K562 (cell line): Measurements from ENCODE around the gene NBEAL2. TPM values are rescaled to one million over a fixed set of nuclear protein-coding genes. Genes with fewer than 3 reads are reported as not detected.
A peak's percentile ranks its signal among the peaks of the same experiment; 100 is the strongest.

Source experiments
- COPS2 ChIP-seq: fragments of 450-650 bp; conservative IDR thresholded peaks from 2 replicates; pipeline ENCODE4 v1.6.1; 2016; ENCODE audit warnings: mild to moderate bottlenecking, moderate library complexity
- CREBBP ChIP-seq: IDR thresholded peaks from one replicate; pipeline ENCODE4 v1.6.1; 2012; ENCODE audit warnings: low read depth, mild to moderate bottlenecking, control low read depth, inconsistent platforms, low read length
- KLF10 ChIP-seq: fragments of 250-450 bp; sonication (Bioruptor Pico); IDR thresholded peaks from 2 replicates; pipeline ENCODE4 v1.6.1; 2021; ENCODE audit warnings: matching md5 sums
- POLR2H ChIP-seq: IDR thresholded peaks from 2 replicates; pipeline ENCODE4 v1.6.1; 2016; ENCODE audit warnings: missing genetic modification characterization, low read depth, mild to moderate bottlenecking, control low read depth, missing compliant biosample characterization, moderate library complexity
- RAD21 ChIP-seq, 2 experiments: fragments of 250-450 bp in 1 of 2; fragments of 450-650 bp in 1 of 2; sonication (Bioruptor Pico) in 1 of 2; formaldehyde crosslinking in 1 of 2; IDR thresholded peaks in 1 of 2; conservative IDR thresholded peaks in 1 of 2; 2 replicates each; pipeline versions ENCODE4 v1.4.0 to v1.8.0; 2020 to 2022; ENCODE audit warnings: mild to moderate bottlenecking in 2 of 2, moderate library complexity in 1 of 2
- RBM25 ChIP-seq: fragments of 200-400 bp; formaldehyde crosslinking; IDR thresholded peaks from 2 replicates; pipeline ENCODE4 v1.6.1; 2018; ENCODE audit warnings: low read length, low read depth, moderate library complexity; ENCODE audit not compliant: severe bottlenecking
- SP2 ChIP-seq: IDR thresholded peaks from 2 replicates; pipeline ENCODE4 v1.6.1; 2011; ENCODE audit warnings: mild to moderate bottlenecking, low read depth, low read length, moderate library complexity; ENCODE audit not compliant: poor library complexity, severe bottlenecking; ENCODE audit errors: extremely low read depth
- SRSF1 ChIP-seq: fragments of 200-400 bp; formaldehyde crosslinking; IDR thresholded peaks from 2 replicates; pipeline ENCODE4 v1.6.1; 2017; ENCODE audit warnings: mild to moderate bottlenecking, low read depth, low read length, moderate library complexity
- TAL1 ChIP-seq: fragments of 450-650 bp; IDR thresholded peaks from 2 replicates; pipeline ENCODE4 v1.6.1; 2016; ENCODE audit warnings: mild to moderate bottlenecking
- TEAD4 ChIP-seq, 2 experiments: sonication (generic) in 1 of 2; formaldehyde crosslinking in 1 of 2; IDR thresholded peaks; 2 replicates each; pipeline versions ENCODE4 v1.6.1 to v1.8.0; 2012 to 2022; ENCODE audit warnings: borderline replicate concordance in 1 of 2, inconsistent platforms in 1 of 2, low read length in 1 of 2, mild to moderate bottlenecking in 1 of 2, missing genetic modification reagents in 1 of 2
- ZNF274 ChIP-seq: IDR thresholded peaks from 2 replicates; pipeline ENCODE4 v1.6.1; 2011; ENCODE audit warnings: low read depth, mild to moderate bottlenecking, low read length, moderate library complexity, borderline replicate concordance
- ZNF3 ChIP-seq: fragments of 250-450 bp; sonication (Bioruptor Pico); IDR thresholded peaks from 2 replicates; pipeline ENCODE4 v1.5.0; 2021; ENCODE audit warnings: mild to moderate bottlenecking, moderate library complexity
- polyA plus RNA-seq, 8 experiments: library from polyadenylated mRNA; depleted of rRNA in 4 of 8; stranded (reverse) in 5 of 8; unstranded in 3 of 8; fragments of >200 nt; fragmentation: Nextera tagmentation in 2 of 8; fragmentation: Illumina TruSeq in 1 of 8; extraction: Ambion mirVana in 2 of 8; extraction: Trizol in 1 of 8; gene quantifications; 2 replicates each; pipeline versions ENCODE4 v1.2.1 to v1.2.3, GENCODE V29; 2011 to 2014; ENCODE audit warnings: inconsistent platforms in 1 of 8, missing spikeins in 1 of 8
- total RNA-seq, 7 experiments: library from RNA; depleted of rRNA in 6 of 7; stranded (reverse); fragments of >200 nt in 6 of 7; fragmentation: Illumina TruSeq in 2 of 7; extraction: Trizol in 2 of 7; gene quantifications; 2 replicates each; pipeline versions ENCODE4 v1.2.1 to v1.2.3, GENCODE V29; 2011 to 2021; ENCODE audit warnings: low replicate concordance in 1 of 7
- TF ChIP-seq, protein P1 (sequence below): fragments of 450-650 bp; IDR thresholded peaks from 2 replicates; pipeline ENCODE4 v1.6.1; 2017; ENCODE audit warnings: antibody characterized with exemption, mild to moderate bottlenecking
- TF ChIP-seq, protein P2 (sequence below), 2 experiments: fragments of 450-650 bp; formaldehyde crosslinking in 1 of 2; IDR thresholded peaks; 2 replicates each; pipeline versions ENCODE4 v1.4.0 to v1.6.1; 2014 to 2020; ENCODE audit warnings: mild to moderate bottlenecking in 2 of 2, borderline replicate concordance in 1 of 2, low read depth in 1 of 2

Gene NBEAL2
- total and polyA plus RNA-seq, 9 of the 15 experiments (the other 6 are each of a cell fraction or from before 2014, with no cell fraction given) = 0.06 to 114 (median 29.6) TPM

DNA sequence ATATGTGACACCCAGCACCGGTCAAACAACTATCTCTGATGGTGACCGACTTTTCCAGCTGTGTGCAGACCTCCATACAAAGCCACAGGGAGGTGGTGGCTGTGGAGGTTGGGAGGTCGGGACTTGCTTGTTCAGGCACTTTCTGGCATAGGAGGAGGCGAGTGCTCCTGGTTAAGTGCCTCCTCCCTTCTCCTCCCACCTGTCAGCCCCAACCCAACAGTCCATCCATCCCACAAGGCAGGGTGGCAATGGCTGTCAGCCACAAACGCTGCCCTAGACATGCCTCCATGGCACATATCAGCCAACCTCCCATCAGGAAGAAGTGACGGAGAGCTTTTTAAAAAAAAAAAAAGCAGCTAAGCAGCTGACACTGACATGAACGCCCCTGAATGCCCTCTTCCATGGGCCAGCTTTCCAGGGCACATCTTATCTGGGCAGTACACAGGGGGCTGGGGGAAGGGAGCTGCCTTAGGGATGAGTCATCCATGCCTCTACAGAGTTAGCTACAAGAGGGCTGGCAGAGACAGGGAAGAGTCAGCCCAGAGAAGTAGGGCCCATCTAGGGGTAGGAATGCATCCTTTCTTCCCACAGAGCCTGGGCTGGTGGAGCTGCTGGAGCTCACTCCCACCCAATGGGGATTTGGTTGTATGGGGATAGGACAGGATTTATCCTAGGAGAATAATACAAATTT lies 44.2 kb upstream of the NBEAL2 start (continued):
- TF ChIP-seq KLF10 (CRISPR knock-in tag) (no peak), COPS2 (no peak), TAL1 (peak; percentile 56), ZNF3 (CRISPR knock-in tag) (no peak), ZNF274 (no peak), TEAD4 (IDR thresholded peaks at IDR 0.05; ENCODE audit: low read length) (peak; percentile 82), TEAD4 (CRISPR knock-in tag; IDR thresholded peaks at IDR 0.05; ENCODE audit: borderline replicate concordance) (peak; percentile 79; the same call in 1 of the 2 replicates), SP2 (no peak), SRSF1 (no peak), CREBBP (no peak), RBM25 (no peak), RAD21 (CRISPR knock-in tag; conservative IDR thresholded peaks at IDR 0.05 in 1 of 2, IDR thresholded peaks at IDR 0.05 in 1 of 2) (peak; percentile 14 to 31; a peak in 3 of 4 replicates), POLR2H (tag) (no peak)
- TF ChIP-seq, protein P1, sequence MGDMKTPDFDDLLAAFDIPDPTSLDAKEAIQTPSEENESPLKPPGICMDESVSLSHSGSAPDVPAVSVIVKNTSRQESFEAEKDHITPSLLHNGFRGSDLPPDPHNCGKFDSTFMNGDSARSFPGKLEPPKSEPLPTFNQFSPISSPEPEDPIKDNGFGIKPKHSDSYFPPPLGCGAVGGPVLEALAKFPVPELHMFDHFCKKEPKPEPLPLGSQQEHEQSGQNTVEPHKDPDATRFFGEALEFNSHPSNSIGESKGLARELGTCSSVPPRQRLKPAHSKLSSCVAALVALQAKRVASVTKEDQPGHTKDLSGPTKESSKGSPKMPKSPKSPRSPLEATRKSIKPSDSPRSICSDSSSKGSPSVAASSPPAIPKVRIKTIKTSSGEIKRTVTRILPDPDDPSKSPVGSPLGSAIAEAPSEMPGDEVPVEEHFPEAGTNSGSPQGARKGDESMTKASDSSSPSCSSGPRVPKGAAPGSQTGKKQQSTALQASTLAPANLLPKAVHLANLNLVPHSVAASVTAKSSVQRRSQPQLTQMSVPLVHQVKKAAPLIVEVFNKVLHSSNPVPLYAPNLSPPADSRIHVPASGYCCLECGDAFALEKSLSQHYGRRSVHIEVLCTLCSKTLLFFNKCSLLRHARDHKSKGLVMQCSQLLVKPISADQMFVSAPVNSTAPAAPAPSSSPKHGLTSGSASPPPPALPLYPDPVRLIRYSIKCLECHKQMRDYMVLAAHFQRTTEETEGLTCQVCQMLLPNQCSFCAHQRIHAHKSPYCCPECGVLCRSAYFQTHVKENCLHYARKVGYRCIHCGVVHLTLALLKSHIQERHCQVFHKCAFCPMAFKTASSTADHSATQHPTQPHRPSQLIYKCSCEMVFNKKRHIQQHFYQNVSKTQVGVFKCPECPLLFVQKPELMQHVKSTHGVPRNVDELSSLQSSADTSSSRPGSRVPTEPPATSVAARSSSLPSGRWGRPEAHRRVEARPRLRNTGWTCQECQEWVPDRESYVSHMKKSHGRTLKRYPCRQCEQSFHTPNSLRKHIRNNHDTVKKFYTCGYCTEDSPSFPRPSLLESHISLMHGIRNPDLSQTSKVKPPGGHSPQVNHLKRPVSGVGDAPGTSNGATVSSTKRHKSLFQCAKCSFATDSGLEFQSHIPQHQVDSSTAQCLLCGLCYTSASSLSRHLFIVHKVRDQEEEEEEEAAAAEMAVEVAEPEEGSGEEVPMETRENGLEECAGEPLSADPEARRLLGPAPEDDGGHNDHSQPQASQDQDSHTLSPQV = peak; percentile 84
- TF ChIP-seq, protein P2, sequence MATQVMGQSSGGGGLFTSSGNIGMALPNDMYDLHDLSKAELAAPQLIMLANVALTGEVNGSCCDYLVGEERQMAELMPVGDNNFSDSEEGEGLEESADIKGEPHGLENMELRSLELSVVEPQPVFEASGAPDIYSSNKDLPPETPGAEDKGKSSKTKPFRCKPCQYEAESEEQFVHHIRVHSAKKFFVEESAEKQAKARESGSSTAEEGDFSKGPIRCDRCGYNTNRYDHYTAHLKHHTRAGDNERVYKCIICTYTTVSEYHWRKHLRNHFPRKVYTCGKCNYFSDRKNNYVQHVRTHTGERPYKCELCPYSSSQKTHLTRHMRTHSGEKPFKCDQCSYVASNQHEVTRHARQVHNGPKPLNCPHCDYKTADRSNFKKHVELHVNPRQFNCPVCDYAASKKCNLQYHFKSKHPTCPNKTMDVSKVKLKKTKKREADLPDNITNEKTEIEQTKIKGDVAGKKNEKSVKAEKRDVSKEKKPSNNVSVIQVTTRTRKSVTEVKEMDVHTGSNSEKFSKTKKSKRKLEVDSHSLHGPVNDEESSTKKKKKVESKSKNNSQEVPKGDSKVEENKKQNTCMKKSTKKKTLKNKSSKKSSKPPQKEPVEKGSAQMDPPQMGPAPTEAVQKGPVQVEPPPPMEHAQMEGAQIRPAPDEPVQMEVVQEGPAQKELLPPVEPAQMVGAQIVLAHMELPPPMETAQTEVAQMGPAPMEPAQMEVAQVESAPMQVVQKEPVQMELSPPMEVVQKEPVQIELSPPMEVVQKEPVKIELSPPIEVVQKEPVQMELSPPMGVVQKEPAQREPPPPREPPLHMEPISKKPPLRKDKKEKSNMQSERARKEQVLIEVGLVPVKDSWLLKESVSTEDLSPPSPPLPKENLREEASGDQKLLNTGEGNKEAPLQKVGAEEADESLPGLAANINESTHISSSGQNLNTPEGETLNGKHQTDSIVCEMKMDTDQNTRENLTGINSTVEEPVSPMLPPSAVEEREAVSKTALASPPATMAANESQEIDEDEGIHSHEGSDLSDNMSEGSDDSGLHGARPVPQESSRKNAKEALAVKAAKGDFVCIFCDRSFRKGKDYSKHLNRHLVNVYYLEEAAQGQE (IDR thresholded peaks at IDR 0.05; ENCODE audit: borderline replicate concordance) = no peak
- TF ChIP-seq, protein P2 (CRISPR knock-in tag; IDR thresholded peaks at IDR 0.05; ENCODE audit: low read depth) = no peak
